Globus pallidus (tissue), 1 donor: Measurements from ENCODE around the gene BICD1.
"Not testable (repeated sequence)": the region's sequence is repeated elsewhere in the genome, so short reads cannot be mapped to it uniquely, and the experiment has no call there.

ENCODE experiments used
- DNase-seq: peaks from one replicate; pipeline ENCODE4 v3.0.0-alpha.2; 2015; ENCODE audit warnings: low spot score

Gene BICD1

GRCh38 chr12:32196250-32197198 lies 89.9 kb downstream of the BICD1 start:
- no peak for DNase-seq

GRCh38 chr12:32197421-32197820 lies 90.8 kb downstream of the BICD1 start:
- DNase-seq, result no peak

GRCh38 chr12:32198555-32198954 lies 91.9 kb downstream of the BICD1 start:
- DNase-seq, result no peak

GRCh38 chr12:32201096-32201495 lies 94.4 kb downstream of the BICD1 start:
- no peak for DNase-seq

GRCh38 chr12:32201976-32202375 lies 95.3 kb downstream of the BICD1 start:
- no peak for DNase-seq

- no peak for DNase-seq
Measured at GRCh38 chr12:32205731-32206130, 99.1 kb downstream of the BICD1 start.

GRCh38 chr12:32208355-32208754 lies 101.7 kb downstream of the BICD1 start:
- DNase-seq, result no peak

GRCh38 chr12:32211066-32211899 lies 104.6 kb downstream of the BICD1 start:
- no peak for DNase-seq

- DNase-seq, result no peak
Measured at GRCh38 chr12:32211900-32212156, 105.2 kb downstream of the BICD1 start.

GRCh38 chr12:32214723-32215122 lies 108.1 kb downstream of the BICD1 start:
- DNase-seq, result no peak

GRCh38 chr12:32217354-32218310 lies 111.0 kb downstream of the BICD1 start:
- DNase-seq, result no peak

GRCh38 chr12:32223941-32224340 lies 117.3 kb downstream of the BICD1 start:
- no peak for DNase-seq

GRCh38 chr12:32226768-32227167 lies 120.1 kb downstream of the BICD1 start:
- no peak for DNase-seq

- no peak for DNase-seq
Measured at GRCh38 chr12:32229971-32230612, 123.4 kb downstream of the BICD1 start.

GRCh38 chr12:32230613-32230993 lies 124.0 kb downstream of the BICD1 start:
- DNase-seq, result no peak

- DNase-seq, result not testable (repeated sequence)
Measured at GRCh38 chr12:32231361-32231760, 124.7 kb downstream of the BICD1 start.

GRCh38 chr12:32233568-32233967 lies 126.9 kb downstream of the BICD1 start:
- no peak for DNase-seq

- DNase-seq, result no peak
Measured at GRCh38 chr12:32235251-32235650, 128.6 kb downstream of the BICD1 start.

- no peak for DNase-seq
Measured at GRCh38 chr12:32240162-32240561, 133.5 kb downstream of the BICD1 start.

GRCh38 chr12:32240831-32241230 lies 134.2 kb downstream of the BICD1 start:
- no peak for DNase-seq

- DNase-seq, result no peak
Measured at GRCh38 chr12:32242641-32243040, 136.0 kb downstream of the BICD1 start.
